Naive thymus-derived CD4-positive, alpha-beta T cell (primary cell): ENCODE data around the gene ZNF175. TPM values are rescaled to one million over a fixed set of nuclear protein-coding genes. Genes with fewer than 3 reads are reported as not detected.
"Not testable (repeated sequence)": the region's sequence is repeated elsewhere in the genome, so short reads cannot be mapped to it uniquely, and the experiment has no call there.

Experiments
- ATAC-seq: fragments of 150-1000 bp; cut with Tn5 transposase; 2 replicates; pipeline ENCODE4 v1.10.0; 2021; ENCODE audit warnings: mild to moderate bottlenecking, moderate library complexity
- CTCF ChIA-PET: fragments of 350-600 bp; sonication (Branson Sonifier 250); formaldehyde crosslinking; loops from one replicate; lab custom pipeline; 2021; ENCODE audit warnings: antibody characterized with exemption; lab: Charles Lee
- POLR2A ChIA-PET: fragments of 350-600 bp; sonication (Branson Sonifier 250); formaldehyde crosslinking; loops from one replicate; lab custom pipeline; 2021; ENCODE audit warnings: antibody characterized with exemption, inconsistent platforms; lab: Charles Lee
- DNase-seq, 9 donors: peaks; one replicate each; pipeline versions ENCODE4 v3.0.0 to v3.0.0-alpha.2; 2020 to 2022; ENCODE audit warnings: mixed read lengths in 1 of 9
- H3K27ac ChIP-seq: one replicate; pipeline ENCODE4 v1.7.0; 2013; ENCODE audit warnings: mild to moderate bottlenecking, low read depth, low read length, moderate library complexity
- H3K27me3 ChIP-seq, 2 donors: one replicate each; pipeline ENCODE4 v1.7.0; 2013; ENCODE audit warnings: low read length in 2 of 2, mild to moderate bottlenecking in 2 of 2, moderate library complexity in 2 of 2; ENCODE audit not compliant: control insufficient read depth in 2 of 2, insufficient read depth in 2 of 2
- H3K36me3 ChIP-seq, 3 experiments: 1 replicate in 2 of 3; 2 replicates in 1 of 3; pipeline ENCODE4 v1.7.0; 2013; ENCODE audit warnings: low read length in 3 of 3, mild to moderate bottlenecking in 3 of 3, moderate library complexity in 1 of 3; ENCODE audit not compliant: insufficient read depth in 3 of 3, control insufficient read depth in 2 of 3
- H3K4me1 ChIP-seq, 2 donors: one replicate each; pipeline ENCODE4 v1.7.0; 2013; ENCODE audit warnings: low read length in 2 of 2, mild to moderate bottlenecking in 2 of 2, moderate library complexity in 1 of 2; ENCODE audit not compliant: control insufficient read depth in 2 of 2, insufficient read depth in 2 of 2
- H3K4me3 ChIP-seq: 2 replicates; pipeline ENCODE4 v1.7.0; 2013; ENCODE audit warnings: mild to moderate bottlenecking, low read length
- H3K9me3 ChIP-seq, 3 experiments: 1 replicate in 2 of 3; 2 replicates in 1 of 3; pipeline ENCODE4 v1.7.0; 2013; ENCODE audit warnings: low read length in 3 of 3; ENCODE audit not compliant: control insufficient read depth in 2 of 3
- H3K27ac Mint-ChIP-seq, 9 donors: one replicate each; pipeline ENCODE4 v1.8.0; 2020 to 2022; ENCODE audit warnings: mixed read lengths in 9 of 9, mild to moderate bottlenecking in 8 of 9, moderate library complexity in 5 of 9, inconsistent platforms in 2 of 9
- H3K27me3 Mint-ChIP-seq, 5 donors: one replicate each; pipeline ENCODE4 v1.8.0; 2021 to 2022; ENCODE audit warnings: mixed read lengths in 5 of 5, mild to moderate bottlenecking in 1 of 5
- H3K36me3 Mint-ChIP-seq, 5 donors: one replicate each; pipeline ENCODE4 v1.8.0; 2020 to 2022; ENCODE audit warnings: mixed read lengths in 5 of 5, mild to moderate bottlenecking in 3 of 5, inconsistent platforms in 1 of 5
- H3K4me1 Mint-ChIP-seq, 7 donors: one replicate each; pipeline ENCODE4 v1.8.0; 2020 to 2022; ENCODE audit warnings: mixed read lengths in 7 of 7, mild to moderate bottlenecking in 3 of 7, inconsistent platforms in 1 of 7
- H3K4me3 Mint-ChIP-seq, 10 donors: one replicate each; pipeline ENCODE4 v1.8.0; 2020 to 2022; ENCODE audit warnings: mild to moderate bottlenecking in 10 of 10, mixed read lengths in 10 of 10, moderate library complexity in 6 of 10, inconsistent platforms in 2 of 10
- H3K9me3 Mint-ChIP-seq, 11 donors: one replicate each; pipeline ENCODE4 v1.8.0; 2020 to 2022; ENCODE audit warnings: mixed read lengths in 11 of 11, mild to moderate bottlenecking in 4 of 11, inconsistent platforms in 1 of 11, moderate library complexity in 1 of 11
- intact Hi-C, 2 donors: fragments of 100-400 bp; cut with micrococcal nuclease; formaldehyde crosslinking; loops; one replicate each; pipeline ENCODE4 v1.15.1; 2023
- polyA plus RNA-seq, 2 donors: library from polyadenylated mRNA; unstranded; fragments of 300-500 nt; fragmentation: Illumina TruSeq; gene quantifications; one replicate each; pipeline ENCODE4 v1.2.3, GENCODE V29; 2021
- total RNA-seq, 6 experiments: library from RNA in 5 of 6; stranded (reverse) in 5 of 6; gene quantifications; 1 replicate in 5 of 6; 2 replicates in 1 of 6; pipeline ENCODE4 v1.2.3 and lab custom pipeline; 2021 to 2026

Gene ZNF175
- total and polyA plus RNA-seq, 7 experiments from 2014 or later, result 2.6 to 19.1 (median 7.1) TPM

DNA sequence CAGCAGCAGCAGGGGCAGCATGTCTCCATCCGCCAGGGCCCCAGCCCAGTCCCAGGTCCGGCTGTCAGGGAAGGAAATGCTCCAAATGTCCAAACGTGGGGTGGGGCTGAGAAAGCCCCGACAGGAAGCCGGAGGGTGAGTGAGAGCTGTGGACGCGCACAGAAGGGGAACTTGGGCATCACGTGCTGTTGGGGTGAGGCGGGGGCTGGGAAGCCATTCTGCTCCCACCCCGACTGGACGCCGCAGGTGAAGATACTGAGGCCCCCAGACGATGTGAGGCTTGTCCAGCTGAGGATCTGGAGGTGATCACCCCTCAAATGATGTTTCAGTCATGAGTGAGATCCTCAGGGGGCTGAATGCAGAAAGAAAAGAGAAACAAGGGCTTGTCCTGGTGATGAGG is 59.2 kb downstream of the ZNF175 start, which contains the start of gene SIGLEC5:
SIGLEC5 (minus strand) TSS at position 87 of the 400 bp plus-strand sequence; CDS start at position 21, 66 bp downstream.
- Mint-ChIP-seq H3K4me1 (peaks cover 0 to 11% (median 0%) of the 10 kb centered on the region in 7 donors), H3K27me3 (peaks cover 1 to 40% (median 17%) of the 10 kb centered on the region in 5 donors)
- H3K27ac ChIP-seq, H3K36me3 ChIP-seq, H3K27me3 ChIP-seq, CTCF ChIA-PET, H3K4me3 Mint-ChIP-seq, intact Hi-C loops, H3K9me3 ChIP-seq, DNase-seq, H3K27ac Mint-ChIP-seq, POLR2A ChIA-PET, H3K9me3 Mint-ChIP-seq, H3K36me3 Mint-ChIP-seq, H3K4me3 ChIP-seq, H3K4me1 ChIP-seq: not testable (repeated sequence)
- ATAC-seq, result peak; percentile 74

DNA sequence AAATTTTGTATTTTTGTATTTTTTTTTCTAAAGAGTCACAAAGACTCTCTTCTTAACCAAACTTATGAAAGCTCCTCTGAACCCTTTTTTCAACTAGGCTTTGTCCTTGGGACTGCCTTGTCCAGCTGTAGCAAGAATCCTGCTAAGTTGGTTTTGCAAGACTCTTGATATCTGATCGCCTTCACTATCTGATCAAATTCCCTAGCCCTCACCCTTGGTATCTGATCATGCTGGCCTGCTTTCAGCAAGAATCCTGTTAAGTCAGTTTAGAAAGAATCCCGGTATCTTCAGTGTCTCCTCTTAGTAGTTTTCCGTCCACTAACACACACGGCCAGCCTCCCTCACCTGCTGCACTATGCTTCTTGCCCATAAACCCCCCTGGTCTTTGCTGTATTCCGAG is 61.0 kb downstream of the ZNF175 start:
- H3K27me3 Mint-ChIP-seq, result peaks cover 1 to 32% (median 8%) of the 10 kb centered on the region in 5 donors
- Histone ChIP-seq H3K36me3 (no peaks in the 10 kb centered on the region), H3K27me3 (no peaks in the 10 kb centered on the region), H3K9me3 (no peaks in the 10 kb centered on the region), H3K27ac (no peak overlapping the region), H3K4me3 (no peak overlapping the region), H3K4me1 (no peaks in the 10 kb centered on the region)
- no peak overlapping the region for H3K27ac Mint-ChIP-seq
- peaks cover 0 to 12% (median 3%) of the 10 kb centered on the region in 11 donors for H3K9me3 Mint-ChIP-seq
- intact Hi-C loops, result no loop called here
- CTCF ChIA-PET, result interaction anchor here (0.6 kb wide), 1 partner anchor 462 kb away, joined by 4 read pairs; no protein-coding TSS in a partner anchor
- POLR2A ChIA-PET, result no interaction called here
- no peaks in the 10 kb centered on the region for H3K36me3 Mint-ChIP-seq
- no peak overlapping the region for H3K4me3 Mint-ChIP-seq
- H3K4me1 Mint-ChIP-seq, result peaks cover 0 to 7% (median 0%) of the 10 kb centered on the region in 7 donors
- DNase-seq (no peak), ATAC-seq (no peak)

DNA sequence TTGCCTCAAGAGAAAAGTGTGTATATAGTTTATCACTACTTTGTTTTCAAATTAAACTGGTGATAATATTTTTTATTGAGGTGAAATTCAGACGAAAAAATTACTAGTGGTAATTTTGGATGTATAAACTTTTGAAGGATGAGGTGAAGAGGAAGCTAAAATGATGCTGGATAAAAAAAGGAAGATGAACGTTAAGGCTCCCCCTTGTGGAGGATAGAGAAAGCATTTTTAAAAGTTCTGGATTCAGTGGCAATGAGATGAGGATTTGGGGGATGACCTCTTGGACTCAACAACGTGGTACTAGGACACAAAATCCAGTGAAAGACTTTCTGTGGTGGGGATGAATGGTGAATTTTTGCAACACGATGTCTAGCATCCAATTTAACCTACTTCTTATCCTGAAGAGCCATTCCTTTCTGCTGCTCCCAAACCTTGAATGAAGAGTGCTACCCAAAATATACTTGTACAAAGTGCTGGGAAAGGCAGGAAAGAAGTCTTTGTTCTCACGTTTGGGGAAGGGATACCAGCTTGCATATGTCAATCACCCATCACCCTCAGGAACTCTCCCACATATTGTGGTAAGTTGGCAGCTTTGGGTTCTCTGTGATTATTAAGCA is 66.4 kb downstream of the ZNF175 start:
- Histone ChIP-seq H3K4me3 (no peak overlapping the region), H3K9me3 (no peaks in the 10 kb centered on the region), H3K4me1 (no peaks in the 10 kb centered on the region), H3K27ac (no peak overlapping the region), H3K36me3 (no peaks in the 10 kb centered on the region), H3K27me3 (no peaks in the 10 kb centered on the region)
- peaks cover 0 to 2% (median 0%) of the 10 kb centered on the region in 7 donors for H3K4me1 Mint-ChIP-seq
- CTCF ChIA-PET, result no interaction called here
- peak overlapping the region in 1 of 10 donors; percentile 40 for H3K4me3 Mint-ChIP-seq
- no peak for ATAC-seq
- H3K27me3 Mint-ChIP-seq, result peaks cover 0 to 53% (median 24%) of the 10 kb centered on the region in 5 donors
- no peaks in the 10 kb centered on the region for H3K36me3 Mint-ChIP-seq
- POLR2A ChIA-PET, result no interaction called here
- DNase-seq, result peak in 1 of 9 donors; percentile 3
- H3K9me3 Mint-ChIP-seq, result peaks cover 0 to 21% (median 4%) of the 10 kb centered on the region in 11 donors
- intact Hi-C loops, result loop anchor here in 1 of 2 donors (5.0 kb wide), 1 partner anchor 165 kb away; no protein-coding TSS in a partner anchor
- no peak overlapping the region for H3K27ac Mint-ChIP-seq

DNA sequence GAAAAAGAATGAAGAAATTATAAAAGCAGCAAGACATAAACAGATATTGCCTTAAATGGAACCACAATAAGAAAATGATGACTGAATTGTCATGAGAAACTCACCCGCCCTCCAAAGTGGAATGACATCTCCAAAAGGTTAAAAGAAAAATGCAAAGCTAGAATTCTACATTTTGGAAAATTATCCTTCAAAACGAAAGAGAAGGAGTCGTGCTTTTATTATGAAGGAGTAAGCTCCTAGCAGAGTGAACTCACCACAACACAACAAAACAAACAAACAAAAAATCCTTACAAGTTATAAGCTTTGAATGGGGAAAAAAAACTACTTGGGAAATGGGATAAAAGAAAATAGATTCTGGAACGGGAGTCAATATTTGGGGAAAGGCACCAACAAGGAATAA is 68.8 kb downstream of the ZNF175 start:
- peaks cover 0 to 64% (median 27%) of the 10 kb centered on the region in 5 donors for H3K27me3 Mint-ChIP-seq
- Histone ChIP-seq H3K27me3 (no peaks in the 10 kb centered on the region), H3K9me3 (no peaks in the 10 kb centered on the region), H3K4me1 (no peaks in the 10 kb centered on the region), H3K27ac (no peak overlapping the region), H3K4me3 (no peak overlapping the region), H3K36me3 (no peaks in the 10 kb centered on the region)
- H3K4me3 Mint-ChIP-seq, result no peak overlapping the region
- no peaks in the 10 kb centered on the region for H3K36me3 Mint-ChIP-seq
- ChIA-PET CTCF (no interaction called here), POLR2A (no interaction called here)
- ATAC-seq (no peak), DNase-seq (no peak)
- intact Hi-C loops, result loop anchor here in 1 of 2 donors (5.0 kb wide), 1 partner anchor 168 kb away; no protein-coding TSS in a partner anchor
- no peak overlapping the region for H3K27ac Mint-ChIP-seq
- peaks cover 0 to 6% (median 0%) of the 10 kb centered on the region in 7 donors for H3K4me1 Mint-ChIP-seq
- H3K9me3 Mint-ChIP-seq, result peaks cover 0 to 21% (median 4%) of the 10 kb centered on the region in 11 donors

DNA sequence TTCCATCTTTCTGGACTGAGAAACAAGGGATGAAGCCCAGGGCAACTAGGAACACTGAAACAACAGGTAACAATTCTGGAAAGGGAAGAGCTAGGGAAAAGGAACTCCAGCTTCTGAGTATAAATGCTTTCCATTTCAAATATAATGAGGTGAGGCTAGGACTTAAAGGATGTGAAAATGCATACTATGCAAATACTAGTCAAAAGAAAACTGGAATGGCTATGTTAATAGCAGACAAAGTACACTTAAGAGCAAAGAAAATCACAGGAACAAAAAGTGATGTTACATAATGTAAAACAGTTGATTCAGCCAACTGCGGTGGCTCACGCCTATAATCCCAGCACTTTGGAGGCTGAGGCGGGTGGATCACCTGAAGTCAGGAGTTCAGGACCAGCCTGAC is 69.3 kb downstream of the ZNF175 start:
- H3K9me3 ChIP-seq, result no peaks in the 10 kb centered on the region
- H3K4me1 ChIP-seq, result no peaks in the 10 kb centered on the region
- no peaks in the 10 kb centered on the region for H3K36me3 ChIP-seq
- intact Hi-C loops, result no loop called here
- H3K27ac ChIP-seq, result no peak overlapping the region
- peaks cover 0 to 69% (median 28%) of the 10 kb centered on the region in 5 donors for H3K27me3 Mint-ChIP-seq
- peaks cover 0 to 21% (median 4%) of the 10 kb centered on the region in 11 donors for H3K9me3 Mint-ChIP-seq
- DNase-seq (no peak), ATAC-seq (no peak)
- H3K36me3 Mint-ChIP-seq, result no peaks in the 10 kb centered on the region
- no peak overlapping the region for H3K4me3 ChIP-seq
- H3K4me3 Mint-ChIP-seq, result no peak overlapping the region
- ChIA-PET CTCF (no interaction called here), POLR2A (no interaction called here)
- H3K27ac Mint-ChIP-seq, result no peak overlapping the region
- peaks cover 0 to 8% (median 0%) of the 10 kb centered on the region in 7 donors for H3K4me1 Mint-ChIP-seq
- no peaks in the 10 kb centered on the region for H3K27me3 ChIP-seq

DNA sequence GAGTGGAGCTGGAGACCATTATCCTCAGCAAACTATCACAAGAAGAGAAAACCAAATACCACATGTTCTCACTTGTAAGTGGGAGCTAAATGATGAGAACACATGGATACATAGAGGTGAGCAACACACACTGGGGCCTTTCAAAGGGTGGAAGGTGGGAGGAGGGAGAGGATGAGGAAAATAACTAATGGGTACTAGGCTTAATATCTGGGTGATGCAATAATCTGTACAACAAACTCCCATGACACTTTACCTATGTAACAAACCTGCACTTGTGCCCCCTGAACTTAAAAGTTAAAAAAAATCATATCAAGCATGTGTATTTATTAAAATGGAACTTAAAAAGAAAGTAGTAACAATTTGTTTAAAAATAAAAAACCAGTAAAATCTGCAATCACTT is 70.6 kb downstream of the ZNF175 start:
- CTCF ChIA-PET, result no interaction called here

More for the DNA sequence above, 70.6 kb downstream of the ZNF175 start:
- Histone ChIP-seq H3K27me3 (no peaks in the 10 kb centered on the region), H3K9me3 (no peaks in the 10 kb centered on the region), H3K36me3 (no peaks in the 10 kb centered on the region), H3K27ac (no peak overlapping the region), H3K4me3 (no peak overlapping the region), H3K4me1 (no peaks in the 10 kb centered on the region)
- peaks cover 0 to 8% (median 0%) of the 10 kb centered on the region in 7 donors for H3K4me1 Mint-ChIP-seq
- ATAC-seq, result no peak
- intact Hi-C loops, result no loop called here
- H3K36me3 Mint-ChIP-seq, result no peaks in the 10 kb centered on the region
- no peak overlapping the region for H3K27ac Mint-ChIP-seq
- H3K9me3 Mint-ChIP-seq, result peaks cover 0 to 15% (median 4%) of the 10 kb centered on the region in 11 donors
- peaks cover 0 to 66% (median 28%) of the 10 kb centered on the region in 5 donors for H3K27me3 Mint-ChIP-seq
- no peak overlapping the region for H3K4me3 Mint-ChIP-seq
- POLR2A ChIA-PET, result no interaction called here
- DNase-seq, result no peak
